SU-DHL-6 (cell line): Measurements from ENCODE around the gene LONRF2.

ENCODE experiments used
- EZH2phosphoT487 ChIP-seq: fragments of 200-600 bp; sonication (generic), shearing (Covaris generic); conservative IDR thresholded peaks from 2 replicates; pipeline ENCODE4 v1.6.1; 2018; ENCODE audit warnings: mild to moderate bottlenecking, antibody characterized with exemption, low read length, moderate library complexity, mixed read lengths
- TF ChIP-seq, protein P1 (sequence below): fragments of 200-600 bp; sonication (generic); IDR thresholded peaks from one replicate; pipeline ENCODE4 v1.5.1; 2017; ENCODE audit warnings: antibody characterized with exemption, mild to moderate bottlenecking, low read length, moderate library complexity; ENCODE audit not compliant: insufficient read depth, poor library complexity, severe bottlenecking

DNA sequence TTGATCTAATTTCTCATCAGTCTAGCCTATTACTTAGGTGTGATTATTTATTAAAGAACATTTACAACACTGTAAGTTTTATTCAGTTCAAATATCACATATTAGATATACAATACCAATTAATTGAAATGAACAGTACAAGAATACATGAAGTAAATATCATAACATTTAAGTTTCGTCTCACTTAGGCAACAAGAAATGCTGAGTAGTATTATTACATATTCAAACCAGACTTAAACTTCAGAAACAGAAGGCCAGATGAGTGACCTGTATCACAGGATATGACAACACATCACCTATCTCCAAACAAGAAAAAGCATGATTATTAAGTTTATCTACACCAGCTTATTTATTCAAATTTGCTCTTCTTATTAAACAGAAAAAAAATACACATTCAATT, 48.9 kb downstream of the LONRF2 start:
- TF ChIP-seq, protein P1, sequence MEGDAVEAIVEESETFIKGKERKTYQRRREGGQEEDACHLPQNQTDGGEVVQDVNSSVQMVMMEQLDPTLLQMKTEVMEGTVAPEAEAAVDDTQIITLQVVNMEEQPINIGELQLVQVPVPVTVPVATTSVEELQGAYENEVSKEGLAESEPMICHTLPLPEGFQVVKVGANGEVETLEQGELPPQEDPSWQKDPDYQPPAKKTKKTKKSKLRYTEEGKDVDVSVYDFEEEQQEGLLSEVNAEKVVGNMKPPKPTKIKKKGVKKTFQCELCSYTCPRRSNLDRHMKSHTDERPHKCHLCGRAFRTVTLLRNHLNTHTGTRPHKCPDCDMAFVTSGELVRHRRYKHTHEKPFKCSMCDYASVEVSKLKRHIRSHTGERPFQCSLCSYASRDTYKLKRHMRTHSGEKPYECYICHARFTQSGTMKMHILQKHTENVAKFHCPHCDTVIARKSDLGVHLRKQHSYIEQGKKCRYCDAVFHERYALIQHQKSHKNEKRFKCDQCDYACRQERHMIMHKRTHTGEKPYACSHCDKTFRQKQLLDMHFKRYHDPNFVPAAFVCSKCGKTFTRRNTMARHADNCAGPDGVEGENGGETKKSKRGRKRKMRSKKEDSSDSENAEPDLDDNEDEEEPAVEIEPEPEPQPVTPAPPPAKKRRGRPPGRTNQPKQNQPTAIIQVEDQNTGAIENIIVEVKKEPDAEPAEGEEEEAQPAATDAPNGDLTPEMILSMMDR: no peak
- TF ChIP-seq EZH2phosphoT487: no peak
